ENCODE results near the gene DGUOK.
A peak's percentile ranks its signal among the peaks of the same experiment; 100 is the strongest.
"Not testable (repeated sequence)": the region's sequence is repeated elsewhere in the genome, so short reads cannot be mapped to it uniquely, and the experiment has no call there.

DGUOK gene

DNA sequence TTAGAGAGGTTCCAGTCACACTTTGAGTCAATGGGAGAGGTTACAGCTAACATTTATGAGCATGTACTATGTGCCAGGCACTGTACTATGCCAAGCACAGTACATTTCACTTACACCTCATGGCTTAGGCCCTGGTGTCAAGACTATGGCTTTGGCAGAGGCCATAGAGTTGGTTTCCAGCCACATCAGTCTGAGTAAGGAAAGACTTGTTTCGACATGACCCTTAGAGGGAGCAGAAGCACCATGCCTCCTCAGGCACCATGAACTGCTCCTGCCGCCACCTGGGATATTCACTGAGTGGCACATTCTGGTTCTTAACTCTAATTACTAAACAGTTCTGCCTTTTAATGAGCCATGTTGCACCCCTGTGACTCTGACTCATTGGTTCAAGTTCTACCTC is 12.7 kb downstream of the DGUOK start:
- H3K36me3 ChIP-seq (replicated peaks; ENCODE audit: low read depth, low read length), result peaks cover 34% of the 10 kb centered on the region

DNA sequence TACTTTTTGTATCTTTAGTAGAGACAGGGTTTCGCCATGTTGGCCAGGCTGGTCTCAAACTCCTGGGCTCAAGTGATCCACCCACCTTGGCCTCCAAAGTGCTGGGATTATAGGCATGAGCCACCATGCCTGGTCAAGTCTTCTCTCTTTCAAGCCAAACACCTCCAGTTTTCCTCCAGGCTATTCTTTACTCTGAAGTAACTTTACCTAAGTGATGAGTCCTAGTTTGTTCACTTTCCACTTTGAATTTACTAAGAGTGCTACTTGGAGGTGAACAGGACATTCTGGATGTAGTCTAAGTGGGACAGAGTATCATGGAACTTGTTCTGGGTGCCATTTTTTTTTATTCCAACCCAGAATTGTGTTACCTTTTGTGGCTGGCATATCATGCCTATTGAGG is 13.4 kb downstream of the DGUOK start:
- Histone ChIP-seq H3K79me2 (ENCODE audit: low read length) (peaks cover 99% of the 10 kb centered on the region), H4K20me1 (ENCODE audit: insufficient read depth, low read length) (peaks cover 85% of the 10 kb centered on the region)

More for the DNA sequence above, 12.7 kb downstream of the DGUOK start:
- no peak overlapping the region for H3K27ac ChIP-seq (ENCODE audit: low read length)
- no peak overlapping the region for H3K4me2 ChIP-seq (ENCODE audit: low read length)
- peaks cover 79% of the 10 kb centered on the region for H4K20me1 ChIP-seq (ENCODE audit: insufficient read depth, low read length)
- H3K9ac ChIP-seq (ENCODE audit: low read length), result no peak overlapping the region
- no peaks in the 10 kb centered on the region for H3K9me3 ChIP-seq (ENCODE audit: insufficient read depth, low read length)
- no peaks in the 10 kb centered on the region for H3K27me3 ChIP-seq (ENCODE audit: low read depth, low read length)
- no peak overlapping the region for H3K4me3 ChIP-seq (ENCODE audit: low read length)
- TF ChIP-seq EZH2phosphoT487 (IDR thresholded peaks at IDR 0.05; ENCODE audit: low read depth), result no peak
- TF ChIP-seq, protein P1, sequence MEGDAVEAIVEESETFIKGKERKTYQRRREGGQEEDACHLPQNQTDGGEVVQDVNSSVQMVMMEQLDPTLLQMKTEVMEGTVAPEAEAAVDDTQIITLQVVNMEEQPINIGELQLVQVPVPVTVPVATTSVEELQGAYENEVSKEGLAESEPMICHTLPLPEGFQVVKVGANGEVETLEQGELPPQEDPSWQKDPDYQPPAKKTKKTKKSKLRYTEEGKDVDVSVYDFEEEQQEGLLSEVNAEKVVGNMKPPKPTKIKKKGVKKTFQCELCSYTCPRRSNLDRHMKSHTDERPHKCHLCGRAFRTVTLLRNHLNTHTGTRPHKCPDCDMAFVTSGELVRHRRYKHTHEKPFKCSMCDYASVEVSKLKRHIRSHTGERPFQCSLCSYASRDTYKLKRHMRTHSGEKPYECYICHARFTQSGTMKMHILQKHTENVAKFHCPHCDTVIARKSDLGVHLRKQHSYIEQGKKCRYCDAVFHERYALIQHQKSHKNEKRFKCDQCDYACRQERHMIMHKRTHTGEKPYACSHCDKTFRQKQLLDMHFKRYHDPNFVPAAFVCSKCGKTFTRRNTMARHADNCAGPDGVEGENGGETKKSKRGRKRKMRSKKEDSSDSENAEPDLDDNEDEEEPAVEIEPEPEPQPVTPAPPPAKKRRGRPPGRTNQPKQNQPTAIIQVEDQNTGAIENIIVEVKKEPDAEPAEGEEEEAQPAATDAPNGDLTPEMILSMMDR (IDR thresholded peaks at IDR 0.05; ENCODE audit: low read depth, low read length), result 0 out of 2 replicates have a peak, but pooled peaks have one; percentile 10
- H3K79me2 ChIP-seq (ENCODE audit: low read length), result peaks cover 99% of the 10 kb centered on the region
- peaks cover 10% of the 10 kb centered on the region for H3K4me1 ChIP-seq (ENCODE audit: low read length)
- no peak overlapping the region for H2AFZ ChIP-seq (ENCODE audit: low read depth, low read length)

DNA sequence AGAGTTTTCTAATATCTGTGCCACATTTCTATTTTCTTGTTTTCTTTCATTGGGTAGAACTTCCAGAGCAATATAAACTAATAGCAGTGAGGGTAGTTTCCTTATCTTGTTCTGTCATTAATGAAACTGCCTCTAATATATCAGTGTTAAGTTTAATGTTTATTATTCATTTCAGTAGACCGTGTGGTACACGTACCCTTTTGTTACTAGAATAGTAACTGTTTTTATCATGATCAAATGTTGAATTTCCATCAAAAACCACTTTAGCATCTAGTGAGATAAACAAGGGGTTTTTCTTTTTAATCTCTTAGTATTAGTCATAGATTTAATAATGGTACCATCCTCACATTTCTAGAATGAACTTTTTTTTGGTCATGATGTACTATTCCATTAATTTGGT is 16.0 kb downstream of the DGUOK start:
- no peaks in the 10 kb centered on the region for H3K4me1 ChIP-seq (ENCODE audit: low read length)
- peaks cover 47% of the 10 kb centered on the region for H3K36me3 ChIP-seq (replicated peaks; ENCODE audit: low read depth, low read length)
- H3K4me3 ChIP-seq (ENCODE audit: low read length), result no peak overlapping the region
- no peak overlapping the region for H3K27ac ChIP-seq (ENCODE audit: low read length)
- peaks cover 73% of the 10 kb centered on the region for H4K20me1 ChIP-seq (ENCODE audit: insufficient read depth, low read length)
- no peaks in the 10 kb centered on the region for H3K9me3 ChIP-seq (ENCODE audit: insufficient read depth, low read length)
- peaks cover 81% of the 10 kb centered on the region for H3K79me2 ChIP-seq (ENCODE audit: low read length)
- TF ChIP-seq, protein P1 (IDR thresholded peaks at IDR 0.05; ENCODE audit: low read depth, low read length), result no peak
- TF ChIP-seq EZH2phosphoT487 (IDR thresholded peaks at IDR 0.05; ENCODE audit: low read depth), result no peak
- H2AFZ ChIP-seq (ENCODE audit: low read depth, low read length), result no peak overlapping the region
- no peak overlapping the region for H3K4me2 ChIP-seq (ENCODE audit: low read length)
- H3K27me3 ChIP-seq (ENCODE audit: low read depth, low read length), result no peaks in the 10 kb centered on the region
- no peak overlapping the region for H3K9ac ChIP-seq (ENCODE audit: low read length)

More for the DNA sequence above, 13.4 kb downstream of the DGUOK start:
- H3K27me3 ChIP-seq (ENCODE audit: low read depth, low read length); H3K4me3 ChIP-seq (ENCODE audit: low read length); H3K4me2 ChIP-seq (ENCODE audit: low read length); H2AFZ ChIP-seq (ENCODE audit: low read depth, low read length); H3K9ac ChIP-seq (ENCODE audit: low read length); H3K27ac ChIP-seq (ENCODE audit: low read length); H3K9me3 ChIP-seq (ENCODE audit: insufficient read depth, low read length); H3K4me1 ChIP-seq (ENCODE audit: low read length): not testable (repeated sequence)
- H3K36me3 ChIP-seq (replicated peaks; ENCODE audit: low read depth, low read length), result peaks cover 40% of the 10 kb centered on the region

GRCh38 chr2:73944714-73945113 is 18.0 kb downstream of the DGUOK start:
- Histone ChIP-seq H3K9ac (ENCODE audit: low read length) (no peak overlapping the region), H3K4me1 (ENCODE audit: low read length) (peaks cover 5% of the 10 kb centered on the region; the same call in 1 of the 2 replicates), H3K9me3 (ENCODE audit: insufficient read depth, low read length) (no peaks in the 10 kb centered on the region), H2AFZ (ENCODE audit: low read depth, low read length) (no peak overlapping the region), H3K4me3 (ENCODE audit: low read length) (no peak overlapping the region), H3K4me2 (ENCODE audit: low read length) (no peak overlapping the region), H3K27ac (ENCODE audit: low read length) (no peak overlapping the region), H3K27me3 (ENCODE audit: low read depth, low read length) (no peaks in the 10 kb centered on the region), H3K79me2 (ENCODE audit: low read length) (peaks cover 70% of the 10 kb centered on the region), H4K20me1 (ENCODE audit: insufficient read depth, low read length) (peaks cover 53% of the 10 kb centered on the region), H3K36me3 (replicated peaks; ENCODE audit: low read depth, low read length) (peaks cover 52% of the 10 kb centered on the region)
- no peak for TF ChIP-seq EZH2phosphoT487 (IDR thresholded peaks at IDR 0.05; ENCODE audit: low read depth)
- TF ChIP-seq, protein P1 (IDR thresholded peaks at IDR 0.05; ENCODE audit: low read depth, low read length), result no peak

Data from OCI-LY3 (cell line).